Stimulated activated CD4-positive, alpha-beta T cell treated with anti-CD3 and anti-CD28 coated beads, Interleukin-4, amount 100 ng/mL, for 1 hour (primary cell): ENCODE measurements around the gene NHERF2.
A peak's percentile ranks its signal among the peaks of the same experiment; 100 is the strongest.
"Not testable (repeated sequence)": the region's sequence is repeated elsewhere in the genome, so short reads cannot be mapped to it uniquely, and the experiment has no call there.

Experiments
- DNase-seq: peaks from one replicate; pipeline ENCODE4 v3.0.0-alpha.2; 2020

NHERF2 gene

DNA sequence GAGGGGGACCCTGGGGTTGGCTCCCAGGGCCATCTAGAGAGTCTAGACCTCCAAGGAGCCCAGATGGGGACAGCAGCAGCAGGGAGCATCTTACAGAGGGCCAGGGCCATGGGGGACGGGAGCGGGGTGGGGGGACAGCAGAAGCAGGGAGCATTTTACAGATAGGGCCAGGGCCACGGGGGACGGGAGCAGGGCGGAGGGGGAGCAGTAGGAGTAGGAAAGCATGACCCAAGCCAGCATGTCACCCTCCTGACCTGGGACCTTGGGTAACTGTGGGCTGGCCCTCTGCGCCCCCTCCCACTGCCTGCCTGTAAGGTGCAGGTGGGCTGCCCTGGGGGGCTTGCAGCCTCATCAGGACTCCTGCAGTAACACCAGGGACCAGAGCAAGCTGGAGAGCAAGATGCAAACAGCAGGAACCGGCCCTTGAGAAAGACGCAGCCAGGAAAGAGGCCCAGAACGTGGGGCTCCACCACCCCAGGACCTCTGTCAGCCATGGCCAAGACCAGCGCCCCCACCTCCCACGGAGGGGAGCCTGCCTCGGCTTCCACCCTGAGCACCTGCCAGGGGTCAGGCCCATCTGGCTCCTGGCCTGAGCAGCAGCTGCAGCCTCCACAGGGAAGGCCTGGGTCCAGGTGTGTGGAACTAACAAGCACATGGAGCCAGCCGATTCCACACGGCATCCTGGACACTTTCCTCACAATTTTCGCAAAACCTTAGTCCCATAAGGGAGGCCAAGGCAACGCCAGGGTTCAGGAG is 19.4 kb upstream of the NHERF2 start:
- no peak for DNase-seq

DNA sequence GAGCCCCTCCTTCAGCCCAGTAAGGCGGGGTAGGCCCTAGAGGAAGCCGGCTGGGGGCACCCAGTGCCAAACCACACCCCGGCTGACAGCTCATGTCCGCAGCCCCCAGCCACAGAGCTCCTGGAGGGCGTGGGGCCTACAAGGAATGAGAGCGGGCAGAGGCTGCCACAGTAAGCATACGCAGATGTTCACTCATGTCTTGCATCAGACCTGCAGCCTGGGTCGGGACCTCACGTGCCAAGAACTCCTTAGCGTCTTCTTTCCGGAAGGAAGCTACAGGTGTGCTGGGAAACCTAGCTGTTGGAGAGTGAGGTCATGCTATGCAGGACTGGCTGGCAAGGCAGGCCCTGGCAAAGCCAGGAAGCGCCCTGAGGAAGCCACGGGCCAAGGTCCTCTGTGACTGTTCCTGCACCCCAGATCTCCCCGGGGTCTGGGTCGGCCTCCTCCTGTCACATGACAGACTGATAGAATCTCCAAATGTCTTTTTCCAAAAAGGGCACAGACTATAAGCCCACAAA is 18.6 kb upstream of the NHERF2 start:
- DNase-seq, result no peak

DNA sequence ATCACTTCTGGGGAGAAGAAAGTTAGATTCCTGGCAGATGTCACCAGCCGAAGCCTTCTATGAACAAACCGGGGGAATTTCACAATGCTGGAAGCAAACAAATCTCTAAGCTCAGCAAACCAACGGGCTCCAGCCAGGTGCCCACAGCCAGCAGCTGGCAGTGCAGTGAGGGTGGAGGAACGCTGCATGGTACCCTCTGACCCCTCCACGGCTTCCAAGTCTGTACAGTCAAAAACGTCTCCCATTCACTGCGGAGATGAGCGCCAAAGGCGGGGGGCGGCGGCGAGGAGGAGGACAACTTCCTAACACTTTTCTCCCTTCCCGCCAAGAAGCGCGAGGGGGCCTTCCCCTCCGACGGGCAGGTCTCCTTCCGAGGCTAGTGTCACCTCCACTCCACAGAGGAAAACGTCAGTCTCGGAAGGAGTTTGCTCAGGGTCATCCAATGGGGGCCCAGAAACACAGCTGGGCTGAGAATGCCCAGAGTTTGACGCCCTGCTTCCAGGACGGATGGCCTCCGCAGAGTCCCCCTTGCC is 18.0 kb upstream of the NHERF2 start:
- peak; percentile 30 for DNase-seq

DNA sequence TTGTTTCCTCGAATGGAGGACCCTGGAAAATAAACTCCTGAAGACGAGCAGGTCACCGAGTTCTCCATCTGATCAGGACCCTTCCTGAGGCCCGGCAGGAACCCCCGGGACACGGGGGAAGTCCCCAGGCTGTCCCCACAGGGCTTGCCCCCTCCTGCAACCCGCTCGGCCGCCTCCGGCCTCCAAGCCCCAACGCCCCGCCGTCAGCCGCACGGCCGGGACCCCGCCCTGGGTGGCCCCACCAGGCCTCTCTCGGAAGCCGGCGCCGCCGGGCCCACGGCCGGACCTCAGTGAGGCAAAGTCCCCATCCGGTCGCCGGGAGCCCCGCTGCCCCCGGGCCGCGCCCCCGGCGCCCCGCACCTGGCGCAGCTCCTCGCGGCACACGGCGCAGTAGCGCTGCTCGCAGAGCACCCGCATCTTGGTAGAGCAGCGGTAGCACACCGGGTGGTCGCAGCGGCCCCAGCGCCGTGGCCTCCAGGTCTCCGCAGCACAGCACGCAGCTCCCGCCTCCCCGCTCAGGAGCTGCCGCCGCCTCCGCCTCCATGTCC is 17.5 kb upstream of the NHERF2 start:
- DNase-seq, result no peak

DNA sequence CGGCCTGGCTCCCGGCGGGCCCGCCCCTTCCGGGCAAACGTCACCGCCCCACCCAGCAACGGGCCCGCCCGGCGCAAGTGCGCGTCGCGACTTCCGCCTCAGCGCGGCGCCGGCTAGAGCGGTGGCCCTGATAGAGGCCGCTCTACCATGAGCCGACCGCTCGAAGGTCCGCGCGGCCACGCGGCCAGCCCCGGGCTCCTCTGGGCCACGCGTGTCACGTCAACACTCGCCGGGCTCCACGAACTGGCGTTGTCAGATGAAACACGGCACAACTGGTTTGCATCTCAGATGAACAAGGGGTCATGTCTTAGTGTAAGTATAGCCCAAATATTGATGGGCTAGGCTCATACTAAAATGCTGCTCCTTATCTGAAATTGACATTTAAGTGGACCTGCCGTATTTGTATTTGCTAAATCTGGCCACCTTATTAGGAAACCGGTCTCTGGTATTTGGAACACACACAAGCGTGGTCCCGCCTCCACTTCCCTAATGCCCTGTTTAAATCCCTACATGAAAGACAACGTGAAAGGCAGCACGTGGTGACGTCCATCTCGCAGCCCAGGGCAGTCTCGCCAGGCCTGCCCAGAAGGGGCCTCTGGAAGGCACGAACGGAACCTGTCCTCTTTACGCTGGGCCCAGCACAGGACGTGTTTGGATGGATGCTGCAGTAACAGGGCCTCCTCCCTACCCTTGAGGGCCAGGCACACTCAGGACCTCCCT is 16.8 kb upstream of the NHERF2 start, which contains the start of gene ZNF598:
TSS of gene ZNF598 (minus strand) at position 31 of the 720 bp plus-strand sequence.
- peak; percentile 82 for DNase-seq

DNA sequence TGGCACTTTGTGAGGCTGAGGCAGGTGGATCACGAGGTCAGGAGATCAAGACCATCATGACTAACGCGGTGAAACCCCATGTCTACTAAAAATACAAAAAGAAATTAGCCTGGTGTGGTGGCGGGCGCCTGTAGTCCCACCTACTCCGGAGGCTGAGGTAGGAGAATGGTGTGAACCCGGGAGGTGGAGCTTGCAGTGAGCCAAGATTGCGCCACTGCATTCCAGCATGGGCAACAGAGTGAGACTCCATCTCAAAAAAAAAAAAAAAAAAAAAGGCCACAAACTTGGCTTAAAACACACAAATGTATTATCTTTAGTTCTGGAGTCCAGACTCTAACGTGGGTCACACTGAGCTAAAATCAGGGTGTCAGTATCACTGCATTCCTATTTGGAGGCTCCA is 15.0 kb upstream of the NHERF2 start:
- not testable (repeated sequence) for DNase-seq

DNA sequence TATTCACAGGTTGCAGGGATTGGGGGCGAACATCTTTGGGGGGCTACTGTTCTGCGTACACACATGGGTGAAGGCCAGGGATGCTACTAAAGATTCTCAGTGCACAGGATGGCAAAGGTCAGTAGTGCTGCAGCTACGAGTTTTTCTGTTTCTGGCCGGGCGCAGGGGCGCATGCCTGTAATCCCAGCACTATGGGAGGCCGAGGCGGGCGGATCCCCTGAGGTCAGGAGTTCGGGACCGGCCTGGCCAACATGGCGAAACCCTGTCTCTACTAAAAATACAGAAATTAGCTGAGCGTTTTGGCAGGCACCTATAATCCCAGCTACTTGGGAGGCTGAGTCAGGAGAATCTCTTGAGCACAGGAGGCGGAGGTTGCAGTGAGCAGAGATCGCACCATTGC is 13.2 kb upstream of the NHERF2 start:
- DNase-seq, result no peak

DNA sequence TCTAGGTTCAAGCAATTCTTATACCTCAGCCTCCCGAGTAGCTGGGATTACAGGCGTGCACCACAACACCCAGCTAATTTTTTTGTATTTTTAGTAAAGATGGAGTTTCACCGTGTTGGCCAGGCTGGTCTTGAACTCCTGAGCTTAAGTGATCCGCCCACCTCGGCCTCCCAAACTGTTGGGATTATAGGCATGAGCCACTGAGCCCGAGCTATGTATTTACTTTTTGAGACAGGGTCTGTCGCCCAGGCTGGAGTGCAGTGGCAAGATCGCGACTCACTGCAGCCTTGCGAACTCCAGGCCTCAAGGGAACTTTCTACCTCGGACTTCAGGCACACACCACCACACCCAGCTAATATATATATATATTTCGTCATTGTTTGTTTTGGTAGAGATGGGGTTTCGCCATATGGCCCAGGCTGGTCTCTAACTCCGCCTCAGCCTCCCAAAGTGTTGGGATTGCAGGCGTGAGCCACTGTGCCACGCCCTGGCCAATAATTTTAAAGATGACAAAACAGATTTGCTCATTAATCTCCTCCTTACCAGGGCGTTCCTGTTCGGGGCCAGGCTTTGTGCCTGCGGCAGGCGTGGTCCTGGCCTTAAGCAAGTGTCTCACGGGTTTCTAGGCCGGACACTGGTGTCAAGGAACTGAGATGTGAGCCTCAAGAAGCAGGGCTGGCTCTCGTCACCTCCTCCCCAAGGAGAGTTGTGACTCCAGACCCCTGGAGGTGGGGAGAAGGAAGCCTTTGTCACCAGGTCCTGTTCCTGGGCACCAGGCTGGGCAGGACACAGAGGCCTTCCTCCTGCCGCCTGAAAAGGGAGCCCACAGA is 11.4 kb upstream of the NHERF2 start:
- DNase-seq, result no peak

DNA sequence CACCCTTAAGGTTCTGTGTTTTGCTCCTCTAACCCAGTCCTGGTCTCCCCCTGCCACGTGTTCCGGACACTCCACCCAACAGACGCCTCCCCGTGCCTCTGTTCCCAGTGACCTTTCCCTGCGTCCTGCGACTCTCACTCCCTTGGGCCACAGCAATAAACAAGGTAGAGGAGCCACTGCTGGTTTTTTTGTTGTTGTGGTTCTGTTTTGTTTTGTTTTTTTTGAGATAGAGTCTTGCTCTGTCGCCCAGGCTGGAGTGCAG is 10.8 kb upstream of the NHERF2 start:
- DNase-seq, result no peak

DNA sequence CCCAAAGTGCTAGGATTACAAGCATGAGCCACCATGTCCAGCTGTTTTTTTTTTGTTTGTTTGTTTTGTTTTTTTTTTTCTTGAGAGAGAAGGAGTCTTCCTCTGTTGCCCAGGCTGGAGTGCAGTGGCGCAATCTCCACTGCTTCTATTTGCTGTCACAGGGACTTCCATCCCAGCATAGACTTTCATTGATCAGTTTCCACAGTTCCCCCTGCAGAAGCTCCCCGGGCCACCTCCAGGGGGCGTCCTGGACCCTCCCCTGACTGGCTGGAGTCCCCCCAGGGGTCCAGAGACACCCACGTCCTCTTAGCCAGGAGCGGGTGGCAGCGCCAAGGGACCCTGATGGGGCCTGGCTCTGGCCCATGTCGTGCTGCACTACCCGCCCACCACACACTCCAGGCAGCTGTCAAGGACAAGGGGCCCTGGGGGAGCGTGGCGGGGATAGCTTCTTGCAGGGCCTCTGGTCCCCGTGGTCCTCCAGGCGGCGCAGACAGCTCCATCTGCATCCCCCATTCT is 10.2 kb upstream of the NHERF2 start:
- DNase-seq, result no peak

DNA sequence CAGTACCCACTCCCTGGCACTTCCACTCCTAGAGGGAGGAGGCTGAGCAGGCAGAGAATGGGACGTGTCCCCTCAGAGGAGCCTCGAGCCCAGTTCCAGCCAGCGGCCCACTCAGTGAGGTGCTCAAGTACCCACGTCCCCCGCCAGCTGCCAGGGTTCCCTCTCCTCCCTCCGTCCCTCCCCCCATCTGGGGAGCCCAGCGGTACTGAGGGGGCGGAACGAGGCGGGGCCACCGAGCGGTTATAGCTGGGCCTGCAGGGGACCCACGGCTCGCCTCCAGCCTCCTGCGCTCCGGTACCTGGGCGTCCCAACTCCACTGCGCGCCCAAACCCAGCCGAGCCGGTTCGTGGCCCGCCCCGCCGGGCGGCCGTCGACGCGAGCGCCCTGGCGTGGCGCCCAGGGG is 7.2 kb upstream of the NHERF2 start, which contains the start of gene NPW:
TSS of gene NPW (plus strand) at position 268 of the 403 bp plus-strand sequence.
- DNase-seq, result peak; percentile 43

DNA sequence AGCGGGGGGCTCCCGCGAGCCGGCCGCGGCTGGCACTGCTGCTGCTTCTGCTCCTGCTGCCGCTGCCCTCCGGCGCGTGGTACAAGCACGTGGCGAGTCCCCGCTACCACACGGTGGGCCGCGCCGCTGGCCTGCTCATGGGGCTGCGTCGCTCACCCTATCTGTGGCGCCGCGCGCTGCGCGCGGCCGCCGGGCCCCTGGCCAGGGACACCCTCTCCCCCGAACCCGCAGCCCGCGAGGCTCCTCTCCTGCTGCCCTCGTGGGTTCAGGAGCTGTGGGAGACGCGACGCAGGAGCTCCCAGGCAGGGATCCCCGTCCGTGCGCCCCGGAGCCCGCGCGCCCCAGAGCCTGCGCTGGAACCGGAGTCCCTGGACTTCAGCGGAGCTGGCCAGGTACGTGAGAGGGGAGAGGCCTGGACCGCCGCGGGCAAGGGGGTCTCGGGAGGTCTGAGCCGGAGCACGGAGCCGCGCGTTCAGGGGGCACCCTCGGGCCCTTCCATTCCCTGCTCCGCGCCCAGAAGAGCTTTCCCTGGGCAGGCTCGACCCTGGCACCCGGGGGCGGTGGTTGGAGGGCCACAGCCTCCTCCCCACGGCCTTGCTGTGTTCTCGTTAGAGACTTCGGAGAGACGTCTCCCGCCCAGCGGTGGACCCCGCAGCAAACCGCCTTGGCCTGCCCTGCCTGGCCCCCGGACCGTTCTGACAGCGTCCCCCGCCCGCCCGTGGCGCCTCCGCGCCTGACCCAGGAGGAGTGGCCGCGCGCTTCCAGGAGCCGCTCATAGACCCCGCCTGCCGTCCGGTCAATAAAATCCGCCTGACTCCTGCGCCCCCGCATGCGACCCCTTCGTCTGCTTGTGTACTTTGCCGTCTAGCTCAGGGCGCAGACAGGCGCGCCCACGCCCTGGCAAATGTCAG is 6.5 kb upstream of the NHERF2 start:
- no peak for DNase-seq

DNA sequence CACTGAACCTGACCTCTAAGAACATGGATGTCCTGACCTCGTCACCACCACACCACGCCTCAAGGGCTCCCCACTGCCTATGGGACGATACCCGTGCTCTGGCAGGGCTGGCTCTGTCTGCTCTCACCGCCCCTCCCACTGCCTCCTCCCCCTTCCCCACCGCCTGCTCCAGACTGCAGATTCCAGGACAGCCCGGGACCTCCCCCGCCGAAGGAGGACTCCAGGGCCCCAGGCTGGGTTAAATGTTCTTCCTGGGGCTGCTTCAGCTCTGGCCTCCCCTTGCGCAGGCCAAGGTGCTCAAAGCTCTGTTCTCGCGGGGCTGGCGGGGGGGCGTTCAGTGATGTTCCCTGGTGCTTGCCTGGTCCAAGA is 4.0 kb upstream of the NHERF2 start:
- DNase-seq, result no peak

DNA sequence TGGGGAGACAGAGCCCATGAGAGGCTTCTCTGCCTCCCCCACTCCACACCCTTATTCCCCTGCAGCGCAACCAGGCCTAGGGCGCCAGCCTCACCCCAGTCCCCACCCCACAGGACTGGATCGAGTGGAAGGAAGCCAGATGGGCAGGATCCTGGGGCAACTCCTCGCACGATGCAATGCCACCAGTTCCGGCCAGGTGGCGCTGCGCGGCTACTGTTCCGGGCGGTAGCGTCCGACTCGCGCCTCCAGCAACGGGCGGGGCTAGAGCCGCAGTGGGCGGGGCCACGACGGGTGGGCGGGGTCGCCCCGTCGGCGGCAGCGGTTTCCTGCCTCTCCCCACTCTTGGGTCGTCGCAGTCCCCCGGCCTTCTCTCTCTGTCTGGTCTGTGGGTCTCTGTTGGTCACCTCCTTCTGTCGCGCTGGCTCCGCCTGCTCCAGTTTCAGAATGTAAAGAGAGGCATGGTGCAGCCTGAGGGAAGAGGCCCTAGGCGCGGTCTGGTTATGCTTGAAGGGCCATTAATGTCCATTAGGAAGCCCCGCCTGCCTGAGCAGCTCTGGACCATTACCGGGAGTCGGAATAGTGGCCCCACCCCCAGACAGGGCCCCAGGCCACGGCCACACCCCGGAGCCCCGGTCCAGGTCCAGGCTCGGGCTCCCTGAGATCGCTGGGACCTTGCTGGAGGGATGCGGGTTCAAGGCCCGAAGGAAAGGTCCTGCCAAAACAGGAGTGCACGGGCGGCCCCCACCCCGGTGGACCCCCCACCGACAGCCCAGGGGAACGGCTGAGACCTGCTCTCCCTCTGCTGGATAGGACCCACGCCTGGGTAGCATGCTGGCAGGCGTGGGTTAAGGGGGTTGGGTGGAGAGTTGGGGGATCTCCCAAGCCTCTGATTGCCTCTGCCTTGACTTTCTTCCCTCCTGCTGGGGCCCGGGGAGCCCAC is 3.3 kb upstream of the NHERF2 start:
- DNase-seq, result peak; percentile 97

DNA sequence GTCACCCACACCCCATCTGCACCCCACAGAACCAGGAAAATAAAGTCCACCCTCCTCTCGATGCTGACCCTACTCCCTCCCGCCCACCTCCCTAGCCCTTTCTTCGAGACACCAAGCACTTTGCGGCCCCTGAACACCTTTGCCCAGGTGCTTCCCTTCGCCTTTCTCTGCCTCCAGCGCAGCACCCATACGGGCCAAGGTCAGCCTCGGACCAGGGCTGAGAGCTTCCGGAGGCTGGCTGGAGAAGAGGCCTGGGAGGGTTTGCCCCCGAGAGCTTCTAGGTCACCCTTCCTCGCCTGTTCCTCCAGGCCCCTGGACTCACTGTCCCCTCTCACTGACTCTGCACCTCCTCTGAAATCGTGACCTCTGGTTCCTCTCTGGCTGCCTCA is 2.7 kb upstream of the NHERF2 start:
- no peak for DNase-seq

DNA sequence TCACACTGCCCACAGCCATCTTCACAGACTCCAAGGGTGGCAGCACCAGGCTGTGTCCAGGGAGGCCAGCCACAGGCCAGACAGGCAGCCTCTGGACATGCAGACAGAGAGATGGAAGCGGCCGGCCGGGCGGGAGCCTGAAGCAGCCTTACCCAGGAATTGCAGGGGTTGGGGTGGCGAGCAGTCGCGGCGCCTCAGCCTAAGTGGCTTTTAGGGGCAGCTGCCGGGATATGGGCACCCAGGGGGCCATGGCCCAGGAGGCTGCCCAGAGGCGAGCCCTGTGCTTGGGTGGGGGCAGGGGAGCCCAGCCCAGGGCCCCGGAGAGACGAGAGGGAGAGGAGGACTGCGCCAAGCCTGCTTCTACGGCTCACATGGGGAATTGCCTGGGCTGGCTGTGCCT is 1.5 kb upstream of the NHERF2 start:
- no peak for DNase-seq

DNA sequence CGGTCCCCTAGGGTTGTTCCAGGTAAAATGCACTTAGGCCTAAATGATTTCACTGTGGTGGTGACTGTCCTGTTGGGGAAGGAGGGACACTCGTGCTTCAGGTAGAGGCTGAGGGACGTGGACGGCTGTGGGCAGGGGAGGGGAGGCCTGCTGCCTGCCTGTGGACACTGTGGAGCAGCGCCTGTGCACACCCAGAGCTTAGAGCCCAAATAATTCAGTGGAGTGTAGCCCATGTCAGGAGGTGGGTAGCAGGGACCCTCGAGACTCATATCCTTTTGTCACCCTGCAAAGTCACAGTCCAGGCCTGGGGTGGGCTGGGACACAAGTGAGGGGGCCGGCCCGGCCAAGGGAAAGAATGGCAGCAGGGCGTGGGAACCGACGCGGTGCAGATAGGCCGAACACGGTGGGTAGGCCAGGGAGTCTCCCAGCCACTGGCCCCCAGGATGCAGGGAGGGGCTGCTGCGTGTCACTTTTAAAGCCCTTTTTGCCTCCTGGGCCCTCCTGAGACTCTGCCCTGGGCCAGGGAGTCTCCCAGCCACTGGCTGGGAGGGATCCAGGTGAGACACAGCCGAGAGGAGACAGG is 733 bp upstream of the NHERF2 start:
- DNase-seq, result no peak

DNA sequence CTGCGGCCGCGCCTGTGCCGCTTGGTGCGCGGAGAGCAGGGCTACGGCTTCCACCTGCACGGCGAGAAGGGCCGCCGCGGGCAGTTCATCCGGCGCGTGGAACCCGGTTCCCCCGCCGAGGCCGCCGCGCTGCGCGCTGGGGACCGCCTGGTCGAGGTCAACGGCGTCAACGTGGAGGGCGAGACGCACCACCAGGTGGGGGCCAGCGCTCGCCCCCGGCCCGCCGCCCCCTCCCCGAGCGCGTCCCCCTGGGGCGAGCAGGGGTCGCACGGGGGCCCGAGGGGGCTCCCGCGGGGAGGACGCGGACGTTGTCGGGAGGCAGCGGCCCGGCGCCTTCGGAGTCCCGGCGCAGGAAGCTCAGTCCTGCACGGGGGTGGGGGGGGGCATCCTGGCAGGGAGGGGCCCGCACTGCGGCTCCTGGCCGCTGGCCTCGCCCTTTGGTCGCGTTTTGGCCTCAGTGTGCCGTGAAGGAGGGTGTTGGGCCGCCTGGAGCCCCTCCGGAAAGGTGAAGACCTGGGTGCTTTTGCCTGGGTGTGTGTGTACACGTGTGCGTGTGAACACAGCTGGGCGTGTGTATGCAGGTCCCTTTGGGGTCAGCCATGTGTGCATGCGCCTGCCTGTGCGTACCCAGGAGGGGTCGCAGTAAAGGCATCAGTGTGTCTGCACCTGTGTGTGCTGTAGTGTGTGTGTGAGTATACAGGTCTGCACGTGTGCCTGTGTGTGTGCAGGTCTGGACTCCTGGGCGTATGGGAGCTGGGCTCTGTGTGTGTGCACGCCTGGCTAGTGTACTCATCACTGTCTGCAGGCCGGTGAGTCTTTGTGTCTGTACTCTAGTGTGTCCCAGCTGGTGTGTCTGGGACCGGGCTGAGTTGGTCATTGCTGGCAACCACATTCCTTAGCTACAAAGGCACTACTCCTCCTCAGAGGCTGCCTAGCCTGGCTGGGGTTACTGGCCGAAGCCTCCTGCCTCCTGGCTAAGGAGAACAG is 615 bp downstream of the NHERF2 start:
- DNase-seq, result no peak

DNA sequence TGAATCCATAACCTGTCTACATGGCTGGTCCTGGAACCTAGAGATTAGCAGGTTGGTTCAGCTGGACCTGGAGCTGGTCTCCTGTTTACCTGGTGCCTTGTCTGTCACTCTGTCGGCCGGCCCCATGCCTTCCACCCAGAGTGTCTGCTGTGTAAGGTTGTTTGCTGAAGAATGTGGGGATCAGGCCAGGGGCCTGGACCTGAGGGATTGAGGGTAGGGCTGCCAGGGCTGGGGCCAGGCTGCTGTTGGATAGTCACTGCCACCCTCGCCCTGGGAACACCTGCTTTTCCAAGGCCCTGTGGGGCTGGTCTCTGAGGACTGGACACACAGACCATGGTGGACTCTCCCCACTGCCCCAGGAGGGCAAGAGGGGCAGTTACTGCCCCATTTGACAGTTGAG is 1.4 kb downstream of the NHERF2 start:
- no peak for DNase-seq
